Uterus (tissue), 4 donors: ENCODE data around the gene MPZL2. TPM values are rescaled to one million over a fixed set of nuclear protein-coding genes. Genes with fewer than 3 reads are reported as not detected.

Source experiments
- DNase-seq, 2 donors: peaks; one replicate each; pipeline ENCODE4 v3.0.0-alpha.2; 2019 to 2020
- H3K27ac ChIP-seq, 2 donors: fragments of 200-600 bp; sonication (generic); 1 replicate in 1 of 2; 2 replicates in 1 of 2; pipeline ENCODE4 v1.5.1; 2016 to 2018
- H3K27me3 ChIP-seq, 2 donors: fragments of 200-600 bp; sonication (generic); one replicate each; pipeline ENCODE4 v1.5.1; 2018 to 2019; ENCODE audit warnings: control low read depth in 1 of 2
- H3K36me3 ChIP-seq, 2 donors: fragments of 200-600 bp; sonication (generic); one replicate each; pipeline ENCODE4 v1.5.1; 2019; ENCODE audit warnings: control low read depth in 1 of 2
- H3K4me1 ChIP-seq, 2 donors: fragments of 200-600 bp; sonication (generic); one replicate each; pipeline ENCODE4 v1.5.1; 2018 to 2019; ENCODE audit warnings: control low read depth in 1 of 2
- H3K4me3 ChIP-seq, 2 donors: fragments of 200-600 bp; sonication (generic); 1 replicate in 1 of 2; 2 replicates in 1 of 2; pipeline ENCODE4 v1.5.1; 2018 to 2019; ENCODE audit warnings: mild to moderate bottlenecking in 1 of 2
- H3K9me3 ChIP-seq, 2 donors: fragments of 200-600 bp; sonication (generic); one replicate each; pipeline ENCODE4 v1.5.1; 2019; ENCODE audit warnings: control low read depth in 1 of 2
- CTCF ChIP-seq, 4 experiments: fragments of 200-600 bp in 2 of 4; fragments of 450-650 bp in 2 of 4; sonication (generic) in 2 of 4; IDR thresholded peaks; one replicate each; pipeline ENCODE4 v1.5.1; 2016 to 2019; ENCODE audit warnings: antibody characterized with exemption in 4 of 4, mild to moderate bottlenecking in 2 of 4, moderate library complexity in 1 of 4
- POLR2A ChIP-seq, 2 donors: fragments of 450-650 bp; IDR thresholded peaks; one replicate each; pipeline ENCODE4 v1.6.1; 2016; ENCODE audit warnings: antibody characterized with exemption in 2 of 2, mild to moderate bottlenecking in 1 of 2, moderate library complexity in 1 of 2
- intact Hi-C: fragments of 100-400 bp; cut with DNase I; formaldehyde crosslinking; loops from one replicate; pipeline ENCODE4 v1.15.1; 2023; ENCODE audit warnings: low total_unique reads
- total RNA-seq, 4 donors: library from RNA; depleted of rRNA in 3 of 4; stranded (reverse); fragments of >200 nt in 3 of 4; gene quantifications; one replicate each; pipeline versions ENCODE4 v1.1.0 to v1.2.4, GENCODE V29; 2014 to 2023
- donor health status: DM: yes; HTN: yes; CAD: no.

The MPZL2 gene
- total RNA-seq, 4 donors from 2014 or later = 40.9 to 191 (median 73.9) TPM

- no peak for DNase-seq
- no peak overlapping the region for H3K4me3 ChIP-seq
- H3K4me1 ChIP-seq = no peaks in the 10 kb centered on the region
- TF ChIP-seq CTCF (IDR thresholded peaks at IDR 0.05) (no peak), POLR2A (IDR thresholded peaks at IDR 0.05) (no peak)
- H3K27me3 ChIP-seq = no peaks in the 10 kb centered on the region
- H3K9me3 ChIP-seq = no peaks in the 10 kb centered on the region
- H3K27ac ChIP-seq = no peak overlapping the region
- intact Hi-C loops = no loop called here
- H3K36me3 ChIP-seq = no peaks in the 10 kb centered on the region
These were observed 30.2 kb downstream of the MPZL2 start for GRCh38 chr11:118233850-118234249.

DNA sequence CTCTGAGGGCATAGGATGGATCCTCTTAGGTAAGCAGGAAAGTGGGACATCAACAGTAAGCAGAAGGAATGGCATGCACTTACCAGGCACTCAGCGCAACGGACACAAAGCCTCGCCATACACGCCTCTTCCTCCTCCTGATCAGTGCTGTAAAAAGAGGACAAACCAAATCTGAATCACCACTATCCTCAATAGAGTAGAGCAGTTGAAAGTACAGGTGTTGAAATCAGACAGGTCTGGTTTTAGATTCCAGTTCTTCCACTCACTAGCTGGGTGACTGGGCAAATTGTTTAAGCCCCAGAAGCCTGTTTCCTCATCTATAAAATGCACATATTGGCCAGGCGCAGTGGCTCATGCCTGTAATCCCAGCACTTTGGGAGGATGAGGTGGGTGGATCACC is 30.7 kb downstream of the MPZL2 start:
- Histone ChIP-seq H3K4me1 (no peaks in the 10 kb centered on the region), H3K9me3 (no peaks in the 10 kb centered on the region), H3K27ac (no peak overlapping the region), H3K27me3 (no peaks in the 10 kb centered on the region), H3K36me3 (no peaks in the 10 kb centered on the region), H3K4me3 (no peak overlapping the region)
- TF ChIP-seq CTCF (IDR thresholded peaks at IDR 0.05) = no peak
- TF ChIP-seq POLR2A (IDR thresholded peaks at IDR 0.05) = no peak
- intact Hi-C loops = no loop called here
- DNase-seq = no peak

DNA sequence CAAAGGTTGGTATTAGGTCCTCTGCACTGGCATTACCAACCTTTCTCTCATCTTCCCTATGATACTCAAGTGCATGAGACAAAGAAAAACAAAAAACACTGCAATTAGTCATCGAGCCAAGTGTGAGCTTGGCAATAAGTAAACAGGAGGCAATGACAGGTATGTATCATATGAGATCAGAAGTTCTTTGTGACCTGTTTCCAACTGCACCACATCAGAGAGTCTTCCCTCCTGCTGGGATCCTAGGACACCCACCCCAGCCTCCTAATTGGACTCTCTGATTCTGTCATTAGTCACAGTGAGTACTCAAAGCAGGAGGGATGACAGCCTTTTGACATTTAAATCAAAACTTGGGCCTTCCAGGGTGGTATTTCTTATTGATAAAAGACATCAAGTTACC is 31.4 kb downstream of the MPZL2 start:
- no peak for DNase-seq
- H3K27ac ChIP-seq = no peak overlapping the region
- H3K4me1 ChIP-seq = no peaks in the 10 kb centered on the region
- no peaks in the 10 kb centered on the region for H3K36me3 ChIP-seq
- no peaks in the 10 kb centered on the region for H3K27me3 ChIP-seq
- intact Hi-C loops = no loop called here
- H3K4me3 ChIP-seq = no peak overlapping the region
- no peaks in the 10 kb centered on the region for H3K9me3 ChIP-seq
- no peak for TF ChIP-seq CTCF (IDR thresholded peaks at IDR 0.05)
- TF ChIP-seq POLR2A (IDR thresholded peaks at IDR 0.05) = no peak

DNA sequence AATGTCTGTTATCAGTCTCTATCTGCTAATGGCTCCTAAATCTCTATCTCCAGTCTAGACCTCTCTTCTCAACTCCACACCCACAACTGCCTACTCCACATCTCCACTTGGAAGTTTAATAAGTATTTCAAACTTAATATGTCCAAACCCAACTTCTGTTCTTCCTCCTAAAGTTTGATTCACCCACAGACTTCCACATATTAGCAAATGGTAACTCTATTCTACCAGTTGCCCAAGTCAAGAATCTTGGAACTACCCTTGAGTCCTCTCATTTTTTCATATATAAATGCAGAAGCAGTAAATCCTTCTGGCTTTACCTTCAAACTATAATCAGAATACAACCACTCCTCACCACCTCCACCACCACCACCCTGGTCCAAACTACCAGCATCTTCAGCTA is 32.6 kb downstream of the MPZL2 start:
- intact Hi-C loops = no loop called here
- TF ChIP-seq CTCF (IDR thresholded peaks at IDR 0.05) (no peak), POLR2A (IDR thresholded peaks at IDR 0.05) (no peak)
- DNase-seq = no peak
- Histone ChIP-seq H3K9me3 (no peaks in the 10 kb centered on the region), H3K36me3 (no peaks in the 10 kb centered on the region), H3K4me3 (no peak overlapping the region), H3K4me1 (no peaks in the 10 kb centered on the region), H3K27me3 (no peaks in the 10 kb centered on the region), H3K27ac (no peak overlapping the region)

DNA sequence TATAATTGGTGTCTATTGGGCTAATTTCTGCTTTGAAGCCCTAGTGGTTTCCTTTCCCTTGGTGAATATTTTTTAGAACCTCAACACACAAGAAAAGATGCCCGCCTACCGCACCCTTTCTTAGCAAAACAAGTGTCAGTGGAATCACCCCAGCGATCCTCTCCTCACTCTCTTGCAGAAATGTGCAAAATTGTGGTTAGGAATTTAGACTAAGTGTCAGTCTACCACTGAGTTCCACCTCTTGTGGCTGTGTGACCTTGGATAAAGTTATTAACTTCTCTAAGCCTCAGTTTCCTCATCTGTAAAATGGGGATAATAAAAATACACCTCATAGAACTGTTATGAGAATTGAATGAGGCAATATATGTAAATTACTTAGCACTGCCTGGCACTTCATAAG is 34.0 kb downstream of the MPZL2 start:
- Histone ChIP-seq H3K4me3 (no peak overlapping the region), H3K27me3 (no peaks in the 10 kb centered on the region), H3K4me1 (no peaks in the 10 kb centered on the region), H3K36me3 (no peaks in the 10 kb centered on the region), H3K27ac (no peak overlapping the region), H3K9me3 (no peaks in the 10 kb centered on the region)
- TF ChIP-seq CTCF (IDR thresholded peaks at IDR 0.05) = no peak
- no peak for TF ChIP-seq POLR2A (IDR thresholded peaks at IDR 0.05)
- intact Hi-C loops = no loop called here
- DNase-seq = no peak
